HepG2 (cell line): ENCODE measurements around the gene KCNK15.

ENCODE experiments used
- CREB1 ChIP-seq, 2 experiments: fragments of 450-650 bp in 1 of 2; IDR thresholded peaks; 2 replicates each; pipeline ENCODE4 v1.6.1; 2016 to 2017; ENCODE audit warnings: control low read depth in 1 of 2, mild to moderate bottlenecking in 1 of 2, missing compliant biosample characterization in 1 of 2, missing genetic modification characterization in 1 of 2
- CTCF ChIP-seq: sonication (generic); formaldehyde crosslinking; IDR thresholded peaks from 2 replicates; pipeline ENCODE4 v1.5.0; 2020; ENCODE audit warnings: mild to moderate bottlenecking, missing genetic modification reagents, moderate library complexity
- HNRNPH1 ChIP-seq: fragments of 200-400 bp; formaldehyde crosslinking; optimal IDR thresholded peaks from 2 replicates; pipeline ENCODE3; 2017; ENCODE audit warnings: mild to moderate bottlenecking, low read depth, low read length
- KDM5A ChIP-seq: fragments of 200-600 bp; sonication (generic); IDR thresholded peaks from 2 replicates; pipeline ENCODE4 v1.7.0; 2018; ENCODE audit warnings: antibody characterized with exemption, mild to moderate bottlenecking, low read length, borderline replicate concordance
- MAX ChIP-seq: IDR thresholded peaks from 2 replicates; pipeline ENCODE4 v1.6.1; 2012; ENCODE audit warnings: inconsistent platforms
- NFYB ChIP-seq: sonication (generic); formaldehyde crosslinking; IDR thresholded peaks from 2 replicates; pipeline ENCODE4 v1.4.0; 2020; ENCODE audit warnings: missing genetic modification reagents
- PHB2 ChIP-seq: fragments of 450-650 bp; IDR thresholded peaks from 2 replicates; pipeline ENCODE4 v1.6.1; 2018; ENCODE audit not compliant: partially characterized antibody

- TF ChIP-seq HNRNPH1 (no peak), MAX (no peak), KDM5A (no peak), CREB1 (IDR thresholded peaks at IDR 0.05) (no peak), CREB1 (CRISPR knock-in tag; IDR thresholded peaks at IDR 0.05) (no peak), NFYB (CRISPR knock-in tag) (no peak), CTCF (no peak), PHB2 (no peak)
Measured at GRCh38 chr20:44732327-44732726, 13.3 kb upstream of the KCNK15 start.
